ENCODE results near the gene EI24.

EI24 gene

GRCh38 chr11:125592305-125593113, 23.2 kb downstream of the EI24 start, which contains the start of gene STT3A:
Gene STT3A (plus strand): TSS chr11:125592852. CDS start chr11:125595916, 3,064 bp downstream.
- FAIRE-seq (peak; percentile 86), DNase-seq (ENCODE audit: insufficient read length, low spot score) (peak; percentile 75)
- TF ChIP-seq, protein P1, sequence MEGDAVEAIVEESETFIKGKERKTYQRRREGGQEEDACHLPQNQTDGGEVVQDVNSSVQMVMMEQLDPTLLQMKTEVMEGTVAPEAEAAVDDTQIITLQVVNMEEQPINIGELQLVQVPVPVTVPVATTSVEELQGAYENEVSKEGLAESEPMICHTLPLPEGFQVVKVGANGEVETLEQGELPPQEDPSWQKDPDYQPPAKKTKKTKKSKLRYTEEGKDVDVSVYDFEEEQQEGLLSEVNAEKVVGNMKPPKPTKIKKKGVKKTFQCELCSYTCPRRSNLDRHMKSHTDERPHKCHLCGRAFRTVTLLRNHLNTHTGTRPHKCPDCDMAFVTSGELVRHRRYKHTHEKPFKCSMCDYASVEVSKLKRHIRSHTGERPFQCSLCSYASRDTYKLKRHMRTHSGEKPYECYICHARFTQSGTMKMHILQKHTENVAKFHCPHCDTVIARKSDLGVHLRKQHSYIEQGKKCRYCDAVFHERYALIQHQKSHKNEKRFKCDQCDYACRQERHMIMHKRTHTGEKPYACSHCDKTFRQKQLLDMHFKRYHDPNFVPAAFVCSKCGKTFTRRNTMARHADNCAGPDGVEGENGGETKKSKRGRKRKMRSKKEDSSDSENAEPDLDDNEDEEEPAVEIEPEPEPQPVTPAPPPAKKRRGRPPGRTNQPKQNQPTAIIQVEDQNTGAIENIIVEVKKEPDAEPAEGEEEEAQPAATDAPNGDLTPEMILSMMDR (IDR thresholded peaks at IDR 0.05; ENCODE audit: insufficient read depth, missing control alignments) = no peak

DNA sequence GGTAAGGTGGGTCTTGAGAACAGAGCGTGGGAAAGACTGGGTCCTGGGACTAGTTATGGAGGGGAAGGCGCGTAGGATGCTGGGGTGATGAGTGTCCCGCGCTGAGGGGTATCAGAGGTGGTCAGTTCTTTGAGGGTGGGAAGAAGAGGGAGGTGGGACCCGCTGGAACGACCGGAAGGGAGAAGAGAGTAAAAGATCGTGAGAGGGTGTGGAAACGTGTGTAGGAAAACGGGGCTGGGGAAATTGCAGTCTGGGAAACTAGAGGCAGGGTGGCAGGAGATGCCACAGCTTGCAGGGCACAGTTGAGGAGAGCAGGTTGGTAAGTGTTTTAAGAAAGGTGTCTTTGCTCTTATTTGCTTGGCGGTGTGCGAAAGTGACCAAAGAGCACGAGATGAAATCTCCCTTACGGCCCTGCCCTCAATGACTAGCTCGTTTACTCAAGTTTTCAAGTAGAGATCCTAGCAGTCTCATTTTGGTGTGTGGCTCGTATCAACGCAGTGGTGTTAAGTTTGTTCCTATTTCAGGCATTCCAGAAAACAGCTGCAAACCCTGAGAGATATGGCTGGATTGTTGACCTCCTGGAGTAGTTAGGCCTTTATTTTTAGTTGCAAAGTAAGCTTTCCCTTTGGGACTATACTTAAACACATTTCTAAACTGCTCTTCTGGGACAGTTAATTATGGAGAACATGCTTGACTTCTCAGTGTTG, 24.0 kb downstream of the EI24 start:
- TF ChIP-seq, protein P1 (IDR thresholded peaks at IDR 0.05; ENCODE audit: insufficient read depth, missing control alignments) = no peak
- DNase-seq (ENCODE audit: insufficient read length, low spot score) (no peak), FAIRE-seq (no peak)

GRCh38 chr11:125594958-125595357, 25.7 kb downstream of the EI24 start:
- FAIRE-seq (no peak), DNase-seq (ENCODE audit: insufficient read length, low spot score) (no peak)
- TF ChIP-seq, protein P1 (IDR thresholded peaks at IDR 0.05; ENCODE audit: insufficient read depth, missing control alignments) = no peak

GRCh38 chr11:125600663-125601062, 31.4 kb downstream of the EI24 start:
- no peak for DNase-seq (ENCODE audit: insufficient read length, low spot score)
- no peak for FAIRE-seq
- TF ChIP-seq, protein P1 (IDR thresholded peaks at IDR 0.05; ENCODE audit: insufficient read depth, missing control alignments) = no peak

GRCh38 chr11:125603207-125603606, 33.9 kb downstream of the EI24 start:
- DNase-seq (ENCODE audit: insufficient read length, low spot score) = no peak

GRCh38 chr11:125605417-125605816, 36.1 kb downstream of the EI24 start:
- FAIRE-seq (no peak), DNase-seq (ENCODE audit: insufficient read length, low spot score) (no peak)
- TF ChIP-seq, protein P1 (IDR thresholded peaks at IDR 0.05; ENCODE audit: insufficient read depth, missing control alignments) = no peak

More at GRCh38 chr11:125603207-125603606, 33.9 kb downstream of the EI24 start:
- no peak for FAIRE-seq
- TF ChIP-seq, protein P1 (IDR thresholded peaks at IDR 0.05; ENCODE audit: insufficient read depth, missing control alignments) = no peak

All from D721Med (cell line).